ENCODE results near the gene PACSIN2.
A peak's percentile ranks its signal among the peaks of the same experiment; 100 is the strongest.
"Not testable (repeated sequence)": the region's sequence is repeated elsewhere in the genome, so short reads cannot be mapped to it uniquely, and the experiment has no call there.

PACSIN2 gene

DNA sequence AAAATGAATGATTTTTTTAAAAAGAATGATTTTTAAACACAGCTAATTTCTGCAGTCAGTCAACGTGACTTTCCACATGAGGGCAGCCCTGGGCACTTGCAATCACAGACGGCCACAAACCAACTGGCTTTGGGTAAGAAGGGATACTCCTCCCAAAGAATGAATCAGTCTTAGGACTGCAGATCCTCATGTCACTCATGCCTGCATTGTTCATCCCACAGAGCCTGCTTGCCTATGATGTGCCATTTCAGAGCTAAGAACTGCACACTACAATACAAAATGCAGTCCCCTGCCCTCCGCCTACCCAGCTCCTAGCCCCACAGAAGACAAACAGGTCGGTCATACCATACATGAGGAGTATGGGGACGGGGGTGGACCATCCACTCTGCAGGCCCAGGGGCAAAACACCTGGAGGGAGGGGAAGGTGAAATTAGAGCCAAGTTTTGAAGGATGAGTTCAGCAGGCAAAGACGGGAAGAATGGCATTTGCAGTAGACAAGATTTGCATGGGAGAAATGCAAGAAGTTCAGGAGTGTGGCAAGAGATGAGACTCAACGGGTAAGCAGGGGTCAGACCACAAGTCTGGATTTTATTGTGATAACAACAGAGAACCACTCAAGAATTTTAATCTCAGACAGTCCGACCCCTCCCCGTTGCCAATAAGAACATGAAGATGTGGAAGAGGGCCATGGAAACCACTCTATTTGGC is 24.7 kb downstream of the PACSIN2 start:
- no peak overlapping the region for H3K27ac Mint-ChIP-seq
- no peak overlapping the region for H3K4me3 Mint-ChIP-seq
- no peak for ATAC-seq
- no peaks in the 10 kb centered on the region for H3K9me3 Mint-ChIP-seq
- DNase-seq, result no peak
- H3K27me3 Mint-ChIP-seq, result no peaks in the 10 kb centered on the region
- H3K4me1 Mint-ChIP-seq, result peaks cover 36% of the 10 kb centered on the region

DNA sequence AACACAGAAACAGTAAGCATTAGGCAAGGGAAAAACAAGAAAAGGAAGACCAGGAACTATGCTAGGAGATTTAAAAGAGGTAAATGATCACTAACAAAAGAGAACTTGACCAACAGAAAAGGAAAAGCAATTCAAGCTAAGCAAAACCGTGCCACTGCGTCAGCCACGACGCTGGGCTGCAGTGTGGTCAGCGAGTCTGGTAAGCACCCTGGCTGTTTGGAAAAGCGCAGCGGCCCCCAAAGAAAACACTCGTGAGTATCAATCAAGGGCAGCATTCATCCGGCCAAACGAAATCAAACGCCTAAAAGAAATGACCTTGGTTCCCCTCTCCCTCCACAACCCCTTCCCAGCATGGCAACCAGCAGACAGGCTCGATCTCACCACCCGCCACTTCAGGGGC is 28.8 kb downstream of the PACSIN2 start:
- no peak for ATAC-seq
- Mint-ChIP-seq H3K4me3 (no peak overlapping the region), H3K4me1 (peaks cover 22% of the 10 kb centered on the region), H3K9me3 (no peaks in the 10 kb centered on the region), H3K27ac (peak overlapping the region in 1 of 2 donors; percentile 13), H3K27me3 (no peaks in the 10 kb centered on the region)
- DNase-seq, result no peak

DNA sequence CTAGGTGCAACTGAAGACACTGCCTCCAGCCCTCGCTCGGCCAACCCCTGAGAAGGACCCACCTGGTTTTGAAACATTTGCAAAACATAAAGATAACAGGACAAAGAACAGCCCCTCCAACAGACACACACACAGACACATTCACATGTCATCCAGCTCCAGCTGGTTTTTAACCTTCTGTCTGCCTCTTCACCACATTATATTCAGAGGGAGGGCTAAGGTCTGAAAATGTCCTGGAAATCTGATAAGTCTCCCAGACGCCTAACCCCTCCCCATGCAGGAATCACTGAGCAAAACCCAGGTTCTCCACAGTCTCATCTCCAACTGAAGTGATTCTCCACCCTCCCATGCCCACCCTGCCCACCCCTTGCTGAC is 29.4 kb downstream of the PACSIN2 start:
- DNase-seq (no peak), ATAC-seq (no peak)
- Mint-ChIP-seq H3K27me3 (no peaks in the 10 kb centered on the region), H3K27ac (no peak overlapping the region), H3K9me3 (no peaks in the 10 kb centered on the region), H3K4me3 (no peak overlapping the region), H3K4me1 (peaks cover 20% of the 10 kb centered on the region)

DNA sequence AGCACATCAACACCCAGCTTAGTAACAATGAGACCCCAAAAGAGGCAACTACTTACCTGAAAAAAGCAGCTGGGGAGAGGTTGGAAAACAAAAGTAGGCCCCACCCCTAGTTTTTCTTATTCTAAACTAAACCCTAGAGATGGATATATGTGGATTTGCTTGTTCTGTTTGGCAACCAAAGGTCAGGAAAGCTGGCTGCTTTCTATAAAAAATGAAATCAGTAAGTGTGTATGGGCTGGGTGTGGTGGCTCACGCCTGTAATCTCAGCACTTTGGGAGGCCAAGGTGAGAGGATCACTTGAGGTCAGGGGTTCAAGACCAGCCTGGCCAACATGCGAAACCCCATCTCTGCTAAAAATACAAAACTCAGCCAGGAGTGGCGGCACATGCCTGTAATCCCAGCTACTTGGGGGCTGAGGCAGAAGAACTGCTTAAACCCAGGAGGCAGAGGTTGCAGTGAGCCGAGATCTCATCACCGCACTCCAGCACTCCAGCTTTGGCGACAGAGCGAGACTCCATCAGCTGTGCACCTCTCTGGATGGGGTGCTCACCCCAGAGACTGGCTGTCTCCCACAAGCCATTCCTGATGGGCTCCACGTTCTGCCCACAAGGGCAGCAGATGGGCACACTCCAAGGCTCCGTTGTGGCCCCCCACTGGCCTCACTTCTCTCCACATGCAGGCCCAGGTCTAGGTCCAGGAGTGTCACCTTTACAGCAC is 30.0 kb downstream of the PACSIN2 start:
- no peak overlapping the region for H3K27ac Mint-ChIP-seq
- no peak overlapping the region for H3K4me3 Mint-ChIP-seq
- H3K27me3 Mint-ChIP-seq, result no peaks in the 10 kb centered on the region
- H3K9me3 Mint-ChIP-seq, result no peaks in the 10 kb centered on the region
- H3K4me1 Mint-ChIP-seq, result peaks cover 20% of the 10 kb centered on the region
- no peak for DNase-seq
- ATAC-seq, result no peak

DNA sequence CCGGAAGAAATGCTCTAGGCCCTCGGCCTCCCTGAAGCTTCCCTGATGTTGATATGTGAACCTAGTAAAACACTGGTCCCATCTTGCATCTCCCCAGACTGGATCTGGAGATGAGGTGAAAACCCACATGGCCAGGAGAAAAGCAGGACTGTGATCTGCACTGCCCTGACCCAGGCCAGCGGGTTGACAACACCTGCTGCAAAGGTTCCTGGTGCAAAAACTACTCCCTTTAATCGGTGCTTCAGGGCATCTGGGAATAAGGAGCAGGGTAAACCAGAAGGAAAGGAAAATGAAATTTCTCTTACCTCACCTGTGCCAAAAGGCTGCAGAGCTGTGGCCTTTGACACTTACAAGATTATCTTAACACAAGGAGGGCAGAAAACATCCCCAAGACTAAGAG is 30.6 kb downstream of the PACSIN2 start:
- ATAC-seq (no peak), DNase-seq (no peak)
- H3K4me1 Mint-ChIP-seq, result peaks cover 20% of the 10 kb centered on the region
- no peaks in the 10 kb centered on the region for H3K27me3 Mint-ChIP-seq
- H3K9me3 Mint-ChIP-seq, result no peaks in the 10 kb centered on the region
- no peak overlapping the region for H3K4me3 Mint-ChIP-seq
- H3K27ac Mint-ChIP-seq, result peak overlapping the region in 1 of 2 donors; percentile 12

DNA sequence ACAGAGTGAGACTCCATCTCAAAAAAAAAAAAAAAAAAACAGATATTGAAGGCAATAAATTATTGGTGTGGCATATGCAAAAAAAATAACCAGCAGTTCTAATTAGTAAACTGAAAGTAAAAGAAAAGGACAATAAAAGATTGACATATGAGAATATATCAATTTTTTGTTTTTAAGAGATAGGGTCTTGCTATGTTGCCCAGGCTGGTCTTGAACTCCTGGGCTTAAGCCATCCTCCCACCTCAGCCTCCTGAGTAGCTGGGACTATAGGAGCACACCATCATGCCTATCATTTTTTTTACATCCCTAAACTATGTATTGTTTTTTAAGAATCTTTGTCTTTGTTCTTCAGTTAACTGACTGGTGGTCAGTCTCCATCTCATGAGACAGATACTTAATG is 31.5 kb downstream of the PACSIN2 start:
- Mint-ChIP-seq H3K4me3 (no peak overlapping the region), H3K27ac (no peak overlapping the region), H3K9me3 (no peaks in the 10 kb centered on the region)

DNA sequence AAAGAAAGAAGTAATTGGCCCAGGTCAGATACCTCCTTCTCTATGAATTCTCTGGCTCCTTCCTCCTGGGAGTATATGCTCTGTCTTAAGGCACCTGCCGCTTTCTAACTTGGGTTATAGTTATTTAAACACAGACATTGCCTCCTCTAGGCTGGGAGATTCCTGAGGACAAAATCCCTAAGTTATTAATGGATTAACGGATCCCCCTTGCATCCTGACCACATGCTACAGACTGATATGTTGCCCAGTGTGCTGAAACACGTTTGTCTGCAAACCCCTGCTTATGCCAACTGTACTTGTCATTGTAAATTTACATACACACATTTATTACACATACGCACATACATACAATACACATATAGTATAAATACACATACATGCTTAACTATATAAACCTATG is 35.3 kb downstream of the PACSIN2 start:
- peaks cover 29% of the 10 kb centered on the region for H3K4me1 Mint-ChIP-seq
- no peaks in the 10 kb centered on the region for H3K9me3 Mint-ChIP-seq
- H3K27ac Mint-ChIP-seq, result no peak overlapping the region

More for the DNA sequence above, 31.5 kb downstream of the PACSIN2 start:
- no peaks in the 10 kb centered on the region for H3K27me3 Mint-ChIP-seq
- DNase-seq (no peak), ATAC-seq (no peak)
- H3K4me1 Mint-ChIP-seq, result peaks cover 26% of the 10 kb centered on the region

DNA sequence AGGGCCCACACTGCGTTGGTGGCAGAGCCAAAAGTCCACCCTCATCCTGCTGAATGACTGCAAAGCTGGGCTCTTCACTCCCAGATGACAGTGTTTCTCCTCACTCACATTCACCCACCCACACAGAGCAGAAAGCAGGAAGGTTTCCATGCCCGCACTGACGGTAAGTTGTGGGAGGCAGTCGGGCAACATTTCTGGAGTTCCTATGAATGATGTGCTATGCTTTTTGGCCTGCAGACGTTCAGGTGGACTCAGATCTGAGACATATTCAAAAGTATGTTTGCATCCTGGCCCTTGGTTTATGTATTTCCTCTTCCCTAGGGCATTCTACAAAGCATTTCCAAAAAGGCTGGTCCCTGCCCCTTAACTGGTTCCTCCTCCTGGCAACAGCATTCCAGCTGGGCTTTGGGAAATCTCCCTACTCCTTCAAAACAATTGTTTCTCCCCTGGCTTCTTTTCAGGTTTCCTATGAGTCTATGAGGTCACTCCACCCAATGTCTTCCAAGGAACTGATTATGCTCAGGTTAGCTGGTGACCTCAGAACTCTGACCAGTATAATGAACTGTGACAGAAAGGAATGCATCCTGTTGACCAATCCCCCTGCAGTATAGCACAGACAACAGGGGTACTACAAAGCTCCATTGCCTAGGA is 36.4 kb downstream of the PACSIN2 start:
- peaks cover 36% of the 10 kb centered on the region for H3K4me1 Mint-ChIP-seq
- ATAC-seq, result no peak

More for the DNA sequence above, 35.3 kb downstream of the PACSIN2 start:
- DNase-seq (no peak), ATAC-seq (no peak)
- Mint-ChIP-seq H3K4me3 (no peak overlapping the region), H3K27me3 (no peaks in the 10 kb centered on the region)

DNA sequence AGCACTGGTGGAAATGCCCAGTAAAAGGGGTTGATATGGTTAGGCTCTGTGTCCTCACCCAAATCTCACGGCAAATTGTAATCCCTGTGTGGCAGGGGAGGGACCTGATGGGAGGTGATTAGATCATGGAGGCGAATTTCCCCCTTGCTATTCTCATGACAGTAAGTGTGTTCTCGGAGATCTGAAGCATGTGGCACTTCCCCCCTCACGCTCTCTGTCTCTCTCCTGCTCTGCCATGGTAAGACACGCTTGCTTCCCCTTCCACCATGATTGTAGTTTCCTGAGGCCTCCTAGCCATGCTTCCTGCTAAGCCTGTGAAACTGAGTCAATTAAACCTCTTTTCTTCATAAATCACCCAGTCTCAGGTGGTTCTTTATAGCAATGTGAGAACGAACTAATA is 37.4 kb downstream of the PACSIN2 start:
- Mint-ChIP-seq H3K27ac (no peak overlapping the region), H3K4me1 (peaks cover 41% of the 10 kb centered on the region), H3K4me3 (no peak overlapping the region), H3K9me3 (no peaks in the 10 kb centered on the region), H3K27me3 (no peaks in the 10 kb centered on the region)
- DNase-seq (no peak), ATAC-seq (no peak)

More for the DNA sequence above, 36.4 kb downstream of the PACSIN2 start:
- no peaks in the 10 kb centered on the region for H3K9me3 Mint-ChIP-seq
- no peak for DNase-seq
- no peak overlapping the region for H3K27ac Mint-ChIP-seq
- no peak overlapping the region for H3K4me3 Mint-ChIP-seq
- H3K27me3 Mint-ChIP-seq, result no peaks in the 10 kb centered on the region

DNA sequence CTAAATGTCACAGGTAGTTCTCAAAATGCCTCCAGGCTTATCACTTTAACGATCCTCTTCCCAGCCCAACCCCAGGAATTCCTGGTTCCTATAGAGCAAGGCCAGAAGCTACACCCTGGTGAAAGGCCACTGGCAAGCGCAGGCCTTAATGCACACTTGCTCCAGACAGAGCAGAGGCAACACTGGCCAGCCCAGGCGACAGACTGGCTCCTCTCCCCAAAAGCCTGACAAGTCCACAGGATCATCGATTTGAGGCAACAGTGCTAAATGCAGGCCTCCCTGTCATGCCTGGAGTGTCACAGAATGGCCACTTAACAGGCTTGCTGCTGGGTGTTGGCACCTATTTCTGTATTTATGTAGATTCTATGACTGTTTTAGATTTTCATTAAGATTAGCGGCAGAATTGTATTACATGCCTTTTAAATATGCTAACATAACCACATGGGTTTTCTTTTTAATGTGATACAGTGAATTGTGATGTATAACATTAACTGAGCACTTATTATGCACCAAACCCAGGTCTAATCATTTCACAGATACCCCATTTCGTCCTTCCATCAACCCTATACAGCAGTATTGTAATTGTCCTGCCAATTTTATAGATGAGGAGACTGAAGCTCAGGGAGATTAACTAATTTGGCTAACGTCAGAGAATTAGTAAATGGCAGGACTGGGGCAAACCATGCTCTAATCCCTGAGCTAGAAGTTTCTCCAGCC is 38.6 kb downstream of the PACSIN2 start:
- peaks cover 41% of the 10 kb centered on the region for H3K4me1 Mint-ChIP-seq
- H3K9me3 Mint-ChIP-seq, result peaks cover 0 to 4% of the 10 kb centered on the region in 2 donors
- no peak overlapping the region for H3K4me3 Mint-ChIP-seq
- no peak for ATAC-seq
- H3K27ac Mint-ChIP-seq, result peak overlapping the region in 1 of 2 donors; percentile 27
- DNase-seq, result no peak
- no peaks in the 10 kb centered on the region for H3K27me3 Mint-ChIP-seq

DNA sequence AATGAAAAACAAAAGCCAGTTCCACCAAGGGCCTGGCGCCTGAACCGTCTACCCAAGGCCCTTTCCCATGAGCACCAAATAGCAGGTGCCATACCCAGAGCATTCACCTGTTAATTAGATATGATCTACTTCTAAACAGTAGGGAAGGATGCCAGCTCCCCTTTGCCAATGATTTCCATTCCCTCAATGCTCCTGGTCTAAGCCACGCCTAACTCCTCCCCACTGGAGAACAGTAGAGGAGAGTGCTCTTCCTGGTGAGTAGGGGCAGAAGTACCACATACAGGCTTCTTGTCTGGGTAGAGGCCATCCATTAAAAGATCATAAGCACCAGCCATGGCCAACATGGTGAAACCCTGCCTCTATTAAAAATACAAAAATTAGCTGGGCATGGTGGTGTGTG is 40.7 kb downstream of the PACSIN2 start:
- no peak overlapping the region for H3K4me3 Mint-ChIP-seq
- peaks cover 59% of the 10 kb centered on the region for H3K4me1 Mint-ChIP-seq
- ATAC-seq, result no peak

DNA sequence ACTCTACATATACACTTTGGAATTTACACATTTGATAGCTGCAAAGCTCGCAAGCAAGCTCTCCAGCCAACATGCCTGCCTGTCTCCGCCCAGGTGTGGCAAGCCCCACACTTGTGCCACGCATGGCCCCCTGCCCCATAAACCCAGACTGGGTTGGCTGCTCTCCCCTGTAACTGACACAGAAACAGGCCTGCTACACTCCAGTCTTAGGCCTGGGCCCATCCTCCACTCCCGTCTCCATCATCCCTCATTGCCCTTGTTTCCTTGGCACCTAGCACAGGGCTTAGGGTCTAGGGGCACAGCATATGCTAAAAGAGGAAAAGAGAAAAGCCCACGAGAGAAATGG is 41.4 kb downstream of the PACSIN2 start:
- Mint-ChIP-seq H3K4me1 (peaks cover 56% of the 10 kb centered on the region), H3K27ac (no peak overlapping the region), H3K27me3 (no peaks in the 10 kb centered on the region), H3K9me3 (peaks cover 0 to 4% of the 10 kb centered on the region in 2 donors), H3K4me3 (no peak overlapping the region)
- ATAC-seq (no peak), DNase-seq (no peak)

More for the DNA sequence above, 40.7 kb downstream of the PACSIN2 start:
- DNase-seq, result no peak
- H3K27me3 Mint-ChIP-seq, result no peaks in the 10 kb centered on the region
- H3K27ac Mint-ChIP-seq, result peak overlapping the region in 1 of 2 donors; percentile 58
- peaks cover 0 to 4% of the 10 kb centered on the region in 2 donors for H3K9me3 Mint-ChIP-seq

DNA sequence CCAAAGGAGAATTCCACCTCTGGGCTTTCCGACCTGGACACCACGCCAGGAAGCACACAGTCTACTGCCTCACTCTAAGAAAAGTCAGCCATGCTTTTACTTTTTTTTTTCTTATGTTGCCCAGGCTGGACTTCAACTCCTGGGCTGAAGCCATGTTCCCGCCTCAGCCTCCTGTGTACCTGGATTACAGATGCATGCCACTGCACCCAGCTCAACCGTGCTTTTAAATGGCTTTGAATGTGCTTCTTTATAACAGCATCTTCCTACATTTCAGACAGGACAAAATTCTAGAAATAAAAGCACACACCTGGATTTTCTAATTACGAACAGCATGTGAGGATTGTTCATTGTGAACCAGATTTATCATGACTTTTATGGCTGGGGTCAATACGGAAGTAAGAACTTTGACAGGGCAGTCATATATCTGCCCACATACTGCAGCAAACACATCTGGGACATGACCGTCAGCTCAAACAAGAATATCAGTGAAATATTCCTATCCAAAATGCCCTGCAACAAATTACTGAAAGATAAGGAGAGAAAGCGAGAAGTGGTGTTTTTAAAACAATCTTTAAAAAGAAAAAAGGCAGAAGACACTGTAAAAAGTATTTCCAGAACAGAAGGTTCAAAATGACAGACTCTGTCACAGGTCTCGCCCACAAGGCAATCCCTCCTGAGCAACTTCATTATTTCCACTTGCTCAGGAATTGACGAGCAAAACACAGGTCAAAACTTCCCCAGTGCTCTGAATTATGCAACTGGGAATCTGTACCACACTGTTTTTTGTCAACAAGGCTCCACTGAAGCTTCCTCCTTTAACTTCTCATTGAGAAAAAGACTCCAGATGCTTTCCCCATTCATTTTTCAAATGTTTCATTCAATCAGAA is 42.1 kb downstream of the PACSIN2 start:
- DNase-seq (no peak), ATAC-seq (no peak)
- H3K9me3 Mint-ChIP-seq, result peaks cover 0 to 4% of the 10 kb centered on the region in 2 donors
- H3K4me1 Mint-ChIP-seq, result peaks cover 56% of the 10 kb centered on the region
- H3K27me3 Mint-ChIP-seq, result no peaks in the 10 kb centered on the region
- no peak overlapping the region for H3K27ac Mint-ChIP-seq
- no peak overlapping the region for H3K4me3 Mint-ChIP-seq

DNA sequence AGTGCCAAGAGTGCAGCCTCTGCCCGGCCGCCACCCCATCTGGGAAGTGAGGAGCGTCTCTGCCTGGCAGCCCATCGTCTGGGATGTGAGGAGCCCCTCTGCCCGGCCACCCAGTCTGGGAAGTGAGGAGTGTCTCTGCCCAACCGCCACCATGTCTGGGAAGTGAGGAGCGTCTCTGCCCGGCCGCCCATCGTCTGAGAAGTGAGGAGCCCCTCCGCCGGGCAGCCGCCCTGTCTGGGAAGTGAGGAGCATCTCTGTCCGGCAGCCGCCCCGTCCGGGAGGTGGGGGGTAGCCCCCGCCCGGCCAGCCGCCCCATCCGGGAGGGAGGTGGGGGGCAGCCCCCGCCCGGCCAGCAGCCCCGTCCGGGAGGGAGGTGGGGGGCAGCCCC is 43.5 kb downstream of the PACSIN2 start:
- ATAC-seq, H3K9me3 Mint-ChIP-seq, H3K27ac Mint-ChIP-seq, H3K4me3 Mint-ChIP-seq, H3K27me3 Mint-ChIP-seq, DNase-seq: not testable (repeated sequence)
- H3K4me1 Mint-ChIP-seq, result peaks cover 53% of the 10 kb centered on the region

DNA sequence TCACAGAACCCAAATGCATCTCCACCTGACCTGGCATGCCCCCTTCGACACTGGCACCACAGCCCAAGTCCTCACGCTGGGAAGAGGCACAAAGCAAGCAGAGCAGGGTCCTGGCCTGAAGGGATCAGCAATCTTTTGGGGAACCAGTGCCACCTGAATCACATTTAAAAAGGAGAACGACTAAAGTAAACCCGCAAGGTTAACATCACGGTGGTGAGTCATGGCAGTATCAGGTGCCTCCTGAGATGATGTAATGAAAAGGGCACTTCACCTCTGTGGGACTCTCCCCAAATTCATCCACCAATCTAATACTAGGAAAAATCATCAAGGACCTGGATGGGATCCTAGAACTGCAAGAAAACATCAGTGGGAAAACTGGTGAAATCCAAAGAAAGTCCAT is 44.9 kb downstream of the PACSIN2 start:
- peaks cover 0 to 4% of the 10 kb centered on the region in 2 donors for H3K9me3 Mint-ChIP-seq
- ATAC-seq (peak; percentile 43), DNase-seq (no peak)
- H3K4me3 Mint-ChIP-seq, result no peak overlapping the region
- H3K27ac Mint-ChIP-seq, result peak overlapping the region in 1 of 2 donors; percentile 5
- peaks cover 59% of the 10 kb centered on the region for H3K4me1 Mint-ChIP-seq
- no peaks in the 10 kb centered on the region for H3K27me3 Mint-ChIP-seq
